Astrocyte (in vitro differentiated cells and primary cell): ENCODE measurements around the gene CA4. TPM values are rescaled to one million over a fixed set of nuclear protein-coding genes. Genes with fewer than 3 reads are reported as not detected.

Source experiments
- DNase-seq: peaks from one replicate; pipeline ENCODE4 v3.0.0-alpha.2; 2010; ENCODE audit warnings: low read depth
- FAIRE-seq: peaks from 2 replicates; lab custom pipeline; 2011; peaks lifted over from hg19 to GRCh38; lab: Jason Lieb, UNC
- H2AFZ ChIP-seq: 2 replicates; pipeline ENCODE4 v1.6.0; 2012; ENCODE audit warnings: low read depth, low read length, inconsistent platforms
- H3K27ac ChIP-seq: 2 replicates; pipeline ENCODE4 v1.5.1; 2011; ENCODE audit warnings: low read depth, low read length, inconsistent platforms
- H3K27me3 ChIP-seq: 2 replicates; pipeline ENCODE4 v1.6.0; 2011; ENCODE audit warnings: low read length, inconsistent platforms; ENCODE audit not compliant: insufficient read depth
- H3K36me3 ChIP-seq: 2 replicates; pipeline ENCODE4 v1.5.1; 2011; ENCODE audit warnings: low read length, inconsistent platforms; ENCODE audit not compliant: insufficient read depth
- H3K4me1 ChIP-seq: 2 replicates; pipeline ENCODE4 v1.5.1; 2011; ENCODE audit warnings: low read length, inconsistent platforms; ENCODE audit not compliant: insufficient read depth
- H3K4me2 ChIP-seq: 2 replicates; pipeline ENCODE4 v1.6.0; 2012; ENCODE audit warnings: low read length, inconsistent platforms
- H3K4me3 ChIP-seq: 2 replicates; pipeline ENCODE4 v1.5.1; 2011; ENCODE audit warnings: low read depth, mild to moderate bottlenecking, low read length, inconsistent platforms; ENCODE audit not compliant: insufficient read depth
- H3K79me2 ChIP-seq: 2 replicates; pipeline ENCODE4 v1.6.0; 2012; ENCODE audit warnings: mild to moderate bottlenecking, low read length, inconsistent platforms; ENCODE audit not compliant: insufficient read depth
- H3K9ac ChIP-seq: 2 replicates; pipeline ENCODE4 v1.6.0; 2012; ENCODE audit warnings: mild to moderate bottlenecking, low read length, inconsistent platforms
- H3K9me3 ChIP-seq: 2 replicates; pipeline ENCODE4 v1.5.1; 2012; ENCODE audit warnings: low read depth, mild to moderate bottlenecking, low read length, inconsistent platforms; ENCODE audit not compliant: insufficient read depth
- H4K20me1 ChIP-seq: 2 replicates; pipeline ENCODE4 v1.6.0; 2012; ENCODE audit warnings: low read length, inconsistent platforms; ENCODE audit not compliant: insufficient read depth
- H3K27ac Mint-ChIP-seq: one replicate; pipeline ENCODE4 v1.8.0; 2021; ENCODE audit warnings: mild to moderate bottlenecking, mixed read lengths; ENCODE audit not compliant: unreplicated experiment
- H3K27me3 Mint-ChIP-seq: one replicate; pipeline ENCODE4 v1.8.0; 2021; ENCODE audit warnings: low read depth, mixed read lengths; ENCODE audit not compliant: unreplicated experiment
- H3K36me3 Mint-ChIP-seq: one replicate; pipeline ENCODE4 v1.8.0; 2021; ENCODE audit warnings: low read depth, mixed read lengths; ENCODE audit not compliant: unreplicated experiment
- H3K4me1 Mint-ChIP-seq: one replicate; pipeline ENCODE4 v1.8.0; 2021; ENCODE audit warnings: low read depth, mixed read lengths; ENCODE audit not compliant: unreplicated experiment
- H3K4me3 Mint-ChIP-seq: one replicate; pipeline ENCODE4 v1.8.0; 2021; ENCODE audit warnings: mild to moderate bottlenecking, moderate library complexity, mixed read lengths; ENCODE audit not compliant: unreplicated experiment
- H3K9me3 Mint-ChIP-seq: one replicate; pipeline ENCODE4 v1.8.0; 2021; ENCODE audit warnings: mild to moderate bottlenecking, mixed read lengths; ENCODE audit not compliant: unreplicated experiment
- CTCF ChIP-seq: IDR thresholded peaks from 2 replicates; pipeline ENCODE4 v1.5.1; 2011; ENCODE audit warnings: low read depth, mild to moderate bottlenecking, inconsistent platforms, low read length, moderate library complexity; ENCODE audit not compliant: insufficient read depth
- EZH2 ChIP-seq: IDR thresholded peaks from 2 replicates; pipeline ENCODE4 v1.6.1; 2012; ENCODE audit warnings: mild to moderate bottlenecking, low read length, inconsistent platforms; ENCODE audit not compliant: insufficient read depth
- total RNA-seq: library from RNA; stranded (reverse); gene quantifications from 2 replicates; pipeline ENCODE4 v1.2.1, GENCODE V29; 2021

The CA4 gene
- total RNA-seq, 1 donor from 2014 or later: not detected

- no peaks in the 10 kb centered on the region for H3K36me3 Mint-ChIP-seq
- no peaks in the 10 kb centered on the region for H3K9me3 Mint-ChIP-seq
- no peak overlapping the region for H3K4me3 Mint-ChIP-seq
- Histone ChIP-seq H2AFZ (no peak overlapping the region), H3K4me2 (no peak overlapping the region), H4K20me1 (no peaks in the 10 kb centered on the region), H3K27me3 (peaks cover 3% of the 10 kb centered on the region), H3K9me3 (no peaks in the 10 kb centered on the region), H3K36me3 (no peaks in the 10 kb centered on the region), H3K27ac (no peak overlapping the region), H3K4me1 (peaks cover 3% of the 10 kb centered on the region), H3K79me2 (no peaks in the 10 kb centered on the region), H3K4me3 (no peak overlapping the region), H3K9ac (no peak overlapping the region)
- TF ChIP-seq EZH2 (no peak), CTCF (no peak)
- FAIRE-seq (no peak), DNase-seq (no peak)
- no peak overlapping the region for H3K27ac Mint-ChIP-seq
- peaks cover 40% of the 10 kb centered on the region for H3K27me3 Mint-ChIP-seq
- peaks cover 2% of the 10 kb centered on the region for H3K4me1 Mint-ChIP-seq
Measured at GRCh38 chr17:60159479-60159866, 9.7 kb downstream of the CA4 start.

GRCh38 chr17:60160829-60161501, 11.2 kb downstream of the CA4 start:
- H3K36me3 ChIP-seq: no peaks in the 10 kb centered on the region
- no peak for TF ChIP-seq EZH2
- no peak for TF ChIP-seq CTCF
- H4K20me1 ChIP-seq: no peaks in the 10 kb centered on the region
- DNase-seq (no peak), FAIRE-seq (no peak)
- peaks cover 2% of the 10 kb centered on the region for H3K4me1 ChIP-seq
- no peaks in the 10 kb centered on the region for H3K9me3 ChIP-seq
- H3K27ac Mint-ChIP-seq: peak overlapping the region; percentile 72
- H3K79me2 ChIP-seq: no peaks in the 10 kb centered on the region
- no peak overlapping the region for H3K4me2 ChIP-seq
- H3K9ac ChIP-seq: no peak overlapping the region
- no peak overlapping the region for H3K4me3 Mint-ChIP-seq
- no peaks in the 10 kb centered on the region for H3K9me3 Mint-ChIP-seq
- no peak overlapping the region for H3K4me3 ChIP-seq
- no peak overlapping the region for H3K27ac ChIP-seq
- peaks cover 31% of the 10 kb centered on the region for H3K27me3 Mint-ChIP-seq
- H2AFZ ChIP-seq: no peak overlapping the region
- peaks cover 2% of the 10 kb centered on the region for H3K4me1 Mint-ChIP-seq
- no peaks in the 10 kb centered on the region for H3K36me3 Mint-ChIP-seq
- peaks cover 3% of the 10 kb centered on the region for H3K27me3 ChIP-seq

GRCh38 chr17:60161598-60162330, 12.0 kb downstream of the CA4 start:
- H3K4me2 ChIP-seq: no peak overlapping the region
- Mint-ChIP-seq H3K4me3 (no peak overlapping the region), H3K36me3 (no peaks in the 10 kb centered on the region), H3K27me3 (peaks cover 24% of the 10 kb centered on the region), H3K4me1 (peaks cover 2% of the 10 kb centered on the region), H3K27ac (no peak overlapping the region), H3K9me3 (peaks cover 3% of the 10 kb centered on the region)
- H3K4me1 ChIP-seq: peaks cover 2% of the 10 kb centered on the region
- H2AFZ ChIP-seq: no peak overlapping the region
- H3K27ac ChIP-seq: no peak overlapping the region
- H3K27me3 ChIP-seq: peaks cover 3% of the 10 kb centered on the region
- H3K9me3 ChIP-seq: no peaks in the 10 kb centered on the region
- H4K20me1 ChIP-seq: no peaks in the 10 kb centered on the region
- H3K9ac ChIP-seq: no peak overlapping the region
- TF ChIP-seq EZH2 (no peak), CTCF (no peak)
- FAIRE-seq (no peak), DNase-seq (no peak)
- no peaks in the 10 kb centered on the region for H3K36me3 ChIP-seq
- H3K4me3 ChIP-seq: no peak overlapping the region
- H3K79me2 ChIP-seq: no peaks in the 10 kb centered on the region
